Measurements from ENCODE around the gene PARP6.
A peak's percentile ranks its signal among the peaks of the same experiment; 100 is the strongest.

PARP6 gene, protein sequence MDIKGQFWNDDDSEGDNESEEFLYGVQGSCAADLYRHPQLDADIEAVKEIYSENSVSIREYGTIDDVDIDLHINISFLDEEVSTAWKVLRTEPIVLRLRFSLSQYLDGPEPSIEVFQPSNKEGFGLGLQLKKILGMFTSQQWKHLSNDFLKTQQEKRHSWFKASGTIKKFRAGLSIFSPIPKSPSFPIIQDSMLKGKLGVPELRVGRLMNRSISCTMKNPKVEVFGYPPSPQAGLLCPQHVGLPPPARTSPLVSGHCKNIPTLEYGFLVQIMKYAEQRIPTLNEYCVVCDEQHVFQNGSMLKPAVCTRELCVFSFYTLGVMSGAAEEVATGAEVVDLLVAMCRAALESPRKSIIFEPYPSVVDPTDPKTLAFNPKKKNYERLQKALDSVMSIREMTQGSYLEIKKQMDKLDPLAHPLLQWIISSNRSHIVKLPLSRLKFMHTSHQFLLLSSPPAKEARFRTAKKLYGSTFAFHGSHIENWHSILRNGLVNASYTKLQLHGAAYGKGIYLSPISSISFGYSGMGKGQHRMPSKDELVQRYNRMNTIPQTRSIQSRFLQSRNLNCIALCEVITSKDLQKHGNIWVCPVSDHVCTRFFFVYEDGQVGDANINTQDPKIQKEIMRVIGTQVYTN

DNA sequence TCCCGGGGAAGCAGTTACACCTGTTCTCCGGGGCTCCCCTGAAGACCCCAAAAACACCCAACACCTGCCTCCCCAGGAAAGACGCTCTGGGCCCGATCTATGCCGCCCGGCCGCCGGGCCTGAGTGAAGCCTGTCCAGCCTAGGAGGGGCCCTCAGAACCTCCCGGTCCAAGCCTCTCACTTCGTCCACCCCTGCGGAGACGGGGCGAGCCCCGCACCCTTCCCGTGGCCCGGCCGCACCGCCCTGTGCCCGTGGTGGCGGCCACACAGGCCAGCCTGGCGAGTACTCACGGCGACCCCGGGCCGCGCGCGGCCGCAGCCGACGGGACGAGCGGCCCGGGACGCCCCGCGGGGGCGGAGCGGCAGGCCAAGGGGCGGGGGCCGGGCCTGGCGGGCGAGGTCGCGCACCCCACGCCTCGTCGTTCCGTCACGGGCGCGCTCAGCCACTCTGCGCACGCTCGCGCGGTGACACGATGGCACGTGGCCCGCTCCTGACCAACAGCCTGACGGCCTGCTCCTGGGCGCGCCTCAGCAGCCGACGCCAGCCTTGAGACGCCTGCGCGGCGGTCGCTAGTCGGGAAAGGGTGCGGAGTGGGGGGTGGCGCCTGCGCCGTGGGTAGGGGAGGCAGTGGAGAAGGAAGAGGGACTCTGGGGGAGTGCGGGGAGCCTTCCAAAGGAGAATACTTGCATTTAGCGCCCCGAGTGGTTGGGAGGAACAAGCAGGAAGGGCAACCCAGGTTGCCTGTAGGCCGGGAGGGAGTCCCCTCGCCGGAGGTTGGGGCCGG lies at the start of gene PARP6:
Gene PARP6 (minus strand): TSS at position 342 of the 784 bp plus-strand sequence. CDS start 5,077 bp downstream, outside the sequence.
- Histone ChIP-seq H3K9me3 (ENCODE audit: control insufficient read depth, insufficient read depth, low read length) (no peaks in the 10 kb centered on the region), H3K27me3 (ENCODE audit: control insufficient read depth, insufficient read depth, low read length) (0 out of 2 replicates have a peak, but pooled peaks cover 7% of the 10 kb centered on the region), H3K27ac (ENCODE audit: low read depth, low read length) (peak within 1 kb of the TSS; percentile 73), H3K36me3 (ENCODE audit: control insufficient read depth, insufficient read depth, low read length) (peaks cover 17% of the 10 kb centered on the region), H3K4me3 (ENCODE audit: low read depth, low read length) (peak within 1 kb of the TSS; percentile 80), H3K4me1 (ENCODE audit: control insufficient read depth, insufficient read depth, low read length) (peaks cover 8% of the 10 kb centered on the region), H3K9ac (ENCODE audit: low read depth, low read length) (peak within 1 kb of the TSS; percentile 58)

DNA sequence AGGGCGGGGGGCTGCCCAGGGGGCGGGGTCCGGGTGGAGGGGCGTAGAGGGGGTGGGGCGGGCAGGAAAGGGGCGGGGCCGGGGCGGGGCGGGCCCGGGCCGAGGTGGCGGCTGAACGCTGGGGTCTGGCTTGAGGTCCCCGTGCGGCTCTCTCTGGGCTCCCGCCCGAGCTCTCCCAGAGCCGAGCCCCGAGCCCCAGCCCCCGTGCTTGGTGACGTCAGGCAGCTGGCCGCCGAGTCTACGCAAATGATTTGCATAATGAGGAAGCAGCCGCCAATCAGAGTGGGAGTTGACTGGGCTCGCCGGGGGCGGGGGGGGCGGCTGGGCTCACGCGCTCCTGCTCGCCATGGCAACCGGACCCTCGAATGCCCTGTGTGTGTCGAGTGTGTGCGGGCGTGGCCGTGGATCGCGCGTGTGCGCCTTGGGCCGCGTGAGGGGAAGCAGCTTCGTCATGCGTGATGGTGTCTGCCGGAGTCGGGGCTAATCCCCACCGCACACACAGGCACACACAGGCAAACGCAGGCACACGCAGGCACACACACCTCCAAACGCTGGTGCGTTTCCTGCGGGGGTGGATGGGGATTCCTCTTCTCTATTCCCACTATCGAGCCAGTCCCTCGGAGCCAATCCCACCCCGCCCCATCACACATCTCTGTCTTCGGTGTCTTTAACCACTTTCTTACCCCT lies 47.8 kb upstream of the PARP6 start, which contains the start of gene CELF6:
Gene CELF6 (minus strand): TSS at position 173 of the 687 bp plus-strand sequence. CDS start 283 bp downstream, outside the sequence.
- Histone ChIP-seq H3K4me1 (ENCODE audit: control insufficient read depth, insufficient read depth, low read length) (no peaks in the 10 kb centered on the region), H3K9ac (ENCODE audit: low read depth, low read length) (peak within 1 kb of the TSS; percentile 21; the same call in 1 of the 2 replicates), H3K4me3 (ENCODE audit: low read depth, low read length) (peak within 1 kb of the TSS; percentile 76)

DNA sequence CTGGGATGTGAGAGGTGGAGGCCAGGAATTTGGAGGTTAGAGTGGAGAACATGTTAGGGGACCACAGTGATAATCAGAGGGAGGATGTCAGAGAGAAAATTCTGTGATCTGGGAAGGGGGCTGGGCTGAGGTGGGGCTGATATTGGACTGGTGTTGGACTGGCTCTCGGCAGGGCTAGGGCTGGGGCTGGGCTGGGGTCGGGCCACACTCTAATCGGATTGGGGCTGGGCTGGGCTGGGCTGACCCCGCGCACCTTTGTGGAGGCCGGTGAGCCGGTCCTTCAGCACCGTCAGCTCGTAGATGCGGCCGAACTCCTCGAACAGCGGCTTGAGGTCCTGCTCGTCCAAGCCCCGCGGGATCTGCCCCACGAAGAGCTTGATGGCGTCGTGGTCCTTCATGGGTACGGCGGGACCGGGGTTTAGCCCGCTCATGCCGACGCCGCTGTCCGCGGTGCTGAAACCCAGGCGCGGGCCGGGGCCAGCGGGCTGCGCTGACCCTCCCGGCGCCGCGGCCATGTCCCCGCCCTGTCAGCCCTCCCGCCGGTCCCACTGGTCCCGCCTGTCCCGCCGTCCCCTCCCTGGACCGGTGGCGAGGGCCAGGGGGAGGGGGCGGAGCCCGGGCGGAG lies 47.1 kb upstream of the PARP6 start:
- peak overlapping the region; percentile 46 for H3K4me3 ChIP-seq (ENCODE audit: low read depth, low read length)
- no peak overlapping the region for H3K9ac ChIP-seq (ENCODE audit: low read depth, low read length)
- H3K27me3 ChIP-seq (ENCODE audit: control insufficient read depth, insufficient read depth, low read length), result peaks cover 44% of the 10 kb centered on the region
- no peaks in the 10 kb centered on the region for H3K36me3 ChIP-seq (ENCODE audit: control insufficient read depth, insufficient read depth, low read length)
- H3K27ac ChIP-seq (ENCODE audit: low read depth, low read length), result no peak overlapping the region
- H3K9me3 ChIP-seq (ENCODE audit: control insufficient read depth, insufficient read depth, low read length), result no peaks in the 10 kb centered on the region
- H3K4me1 ChIP-seq (ENCODE audit: control insufficient read depth, insufficient read depth, low read length), result no peaks in the 10 kb centered on the region

More for the DNA sequence above, 47.8 kb upstream of the PARP6 start, which contains the start of gene CELF6:
- H3K27me3 ChIP-seq (ENCODE audit: control insufficient read depth, insufficient read depth, low read length), result peaks cover 44% of the 10 kb centered on the region
- no peaks in the 10 kb centered on the region for H3K36me3 ChIP-seq (ENCODE audit: control insufficient read depth, insufficient read depth, low read length)
- peak within 1 kb of the TSS; percentile 50 for H3K27ac ChIP-seq (ENCODE audit: low read depth, low read length)
- no peaks in the 10 kb centered on the region for H3K9me3 ChIP-seq (ENCODE audit: control insufficient read depth, insufficient read depth, low read length)

DNA sequence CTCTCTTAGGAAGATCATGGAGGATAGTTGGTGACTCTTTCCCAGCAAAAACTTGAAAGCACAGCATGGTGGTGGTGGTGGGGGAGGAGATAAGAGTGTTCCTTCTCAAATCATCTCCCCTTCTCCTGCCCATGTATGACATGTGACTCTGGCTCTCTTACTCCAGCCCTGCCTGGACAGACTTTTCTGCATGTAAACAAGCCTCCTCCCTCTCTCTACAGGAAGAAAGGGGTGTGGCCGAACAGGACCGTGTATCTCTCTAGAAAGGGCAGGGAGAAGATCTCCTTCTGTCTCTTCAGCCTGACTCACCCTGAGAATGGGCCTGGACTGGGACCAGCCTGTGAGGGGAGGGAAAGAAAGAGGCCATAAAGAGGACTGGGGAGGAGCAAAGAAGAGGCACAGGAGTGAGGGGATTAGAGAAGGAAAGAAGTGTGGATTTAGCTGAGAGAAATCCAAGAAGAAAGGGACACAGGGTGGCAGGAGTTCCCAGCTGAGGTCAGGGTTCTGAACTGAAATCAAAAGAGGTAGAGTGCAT lies 46.1 kb upstream of the PARP6 start:
- no peak overlapping the region for H3K4me3 ChIP-seq (ENCODE audit: low read depth, low read length)
- no peak overlapping the region for H3K9ac ChIP-seq (ENCODE audit: low read depth, low read length)
- H3K36me3 ChIP-seq (ENCODE audit: control insufficient read depth, insufficient read depth, low read length), result no peaks in the 10 kb centered on the region
- H3K27ac ChIP-seq (ENCODE audit: low read depth, low read length), result no peak overlapping the region
- H3K4me1 ChIP-seq (ENCODE audit: control insufficient read depth, insufficient read depth, low read length), result no peaks in the 10 kb centered on the region
- no peaks in the 10 kb centered on the region for H3K9me3 ChIP-seq (ENCODE audit: control insufficient read depth, insufficient read depth, low read length)
- peaks cover 44% of the 10 kb centered on the region for H3K27me3 ChIP-seq (ENCODE audit: control insufficient read depth, insufficient read depth, low read length)

DNA sequence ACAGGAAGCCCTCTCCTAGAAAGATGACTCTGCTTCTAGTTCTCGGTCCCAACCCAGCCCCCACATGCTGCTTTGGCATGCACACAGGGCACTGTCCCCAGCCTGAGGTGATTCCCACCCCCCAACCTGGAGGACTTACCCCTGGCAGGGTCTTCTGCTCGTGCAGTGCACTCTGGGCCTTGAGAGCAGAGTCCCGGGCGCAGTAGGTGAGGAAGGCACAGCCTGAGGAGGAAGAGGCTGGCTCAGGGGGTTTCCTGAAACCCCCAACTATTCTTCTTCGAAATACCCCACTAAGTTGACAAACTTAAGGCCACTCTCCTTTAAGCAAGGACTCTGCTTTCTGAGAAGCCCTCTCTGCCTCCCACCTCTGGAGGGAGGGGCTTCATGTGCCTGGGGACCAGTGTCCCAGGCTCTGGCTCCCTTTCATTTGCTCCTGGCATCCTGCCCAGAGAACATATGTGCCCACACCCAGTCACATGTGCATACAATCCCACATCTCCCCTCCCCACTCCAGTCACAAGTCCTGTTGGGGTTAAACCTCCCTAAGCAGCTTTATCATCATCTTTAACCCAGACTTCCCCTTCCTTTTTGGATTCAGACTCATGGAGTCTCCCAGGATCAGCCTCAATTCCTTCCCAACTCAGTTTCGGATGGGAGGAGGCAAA lies 43.5 kb upstream of the PARP6 start:
- Histone ChIP-seq H3K9me3 (ENCODE audit: control insufficient read depth, insufficient read depth, low read length) (no peaks in the 10 kb centered on the region), H3K27me3 (ENCODE audit: control insufficient read depth, insufficient read depth, low read length) (peaks cover 37% of the 10 kb centered on the region), H3K36me3 (ENCODE audit: control insufficient read depth, insufficient read depth, low read length) (no peaks in the 10 kb centered on the region), H3K4me3 (ENCODE audit: low read depth, low read length) (no peak overlapping the region), H3K9ac (ENCODE audit: low read depth, low read length) (no peak overlapping the region), H3K4me1 (ENCODE audit: control insufficient read depth, insufficient read depth, low read length) (no peaks in the 10 kb centered on the region), H3K27ac (ENCODE audit: low read depth, low read length) (no peak overlapping the region)

DNA sequence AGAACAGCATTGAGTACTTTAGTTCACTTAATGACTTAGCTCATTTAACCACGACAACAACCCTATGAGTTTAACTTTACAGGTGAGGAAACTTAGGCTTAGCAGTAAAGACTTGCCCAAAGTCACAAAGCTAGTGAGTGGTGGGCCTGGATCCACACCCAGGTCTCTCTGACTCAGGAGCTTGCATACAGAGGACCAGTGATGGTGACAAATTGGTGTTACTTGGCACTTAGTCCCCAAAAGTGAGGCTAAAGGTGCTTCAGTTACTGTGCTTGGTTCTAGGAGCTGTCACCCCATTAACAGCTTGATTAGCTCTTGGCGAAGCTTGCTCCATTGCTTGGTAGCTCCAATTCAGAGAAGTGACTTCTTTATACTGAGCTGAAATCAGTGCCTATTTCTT lies 41.5 kb upstream of the PARP6 start:
- H3K27ac ChIP-seq (ENCODE audit: low read depth, low read length), result no peak overlapping the region
- no peaks in the 10 kb centered on the region for H3K36me3 ChIP-seq (ENCODE audit: control insufficient read depth, insufficient read depth, low read length)
- no peak overlapping the region for H3K9ac ChIP-seq (ENCODE audit: low read depth, low read length)
- peaks cover 27% of the 10 kb centered on the region for H3K27me3 ChIP-seq (ENCODE audit: control insufficient read depth, insufficient read depth, low read length)
- no peak overlapping the region for H3K4me3 ChIP-seq (ENCODE audit: low read depth, low read length)
- H3K4me1 ChIP-seq (ENCODE audit: control insufficient read depth, insufficient read depth, low read length), result no peaks in the 10 kb centered on the region
- no peaks in the 10 kb centered on the region for H3K9me3 ChIP-seq (ENCODE audit: control insufficient read depth, insufficient read depth, low read length)

DNA sequence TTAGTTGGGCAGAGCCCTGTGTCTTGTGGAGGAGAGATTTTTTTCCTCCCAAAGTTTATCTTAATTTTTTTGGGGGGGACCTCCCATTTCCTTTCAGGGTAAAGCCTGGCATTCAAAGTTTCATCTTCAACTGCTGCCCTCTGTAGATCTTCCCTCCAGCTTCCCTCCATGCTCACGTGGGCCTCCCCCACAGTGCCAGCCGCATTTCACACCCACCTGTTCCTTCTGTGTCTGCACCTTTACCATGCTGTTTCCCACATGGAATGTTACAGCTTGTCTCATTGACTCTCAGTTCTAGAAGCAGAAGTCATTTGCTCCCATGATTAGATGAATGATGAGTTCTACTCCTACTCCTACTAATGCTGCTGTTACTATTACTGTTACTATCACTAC lies 41.1 kb upstream of the PARP6 start:
- no peak overlapping the region for H3K4me3 ChIP-seq (ENCODE audit: low read depth, low read length)
- H3K27ac ChIP-seq (ENCODE audit: low read depth, low read length), result no peak overlapping the region
- peaks cover 22% of the 10 kb centered on the region for H3K27me3 ChIP-seq (ENCODE audit: control insufficient read depth, insufficient read depth, low read length)
- H3K9me3 ChIP-seq (ENCODE audit: control insufficient read depth, insufficient read depth, low read length), result no peaks in the 10 kb centered on the region
- H3K36me3 ChIP-seq (ENCODE audit: control insufficient read depth, insufficient read depth, low read length), result no peaks in the 10 kb centered on the region
- H3K4me1 ChIP-seq (ENCODE audit: control insufficient read depth, insufficient read depth, low read length), result no peaks in the 10 kb centered on the region
- no peak overlapping the region for H3K9ac ChIP-seq (ENCODE audit: low read depth, low read length)

DNA sequence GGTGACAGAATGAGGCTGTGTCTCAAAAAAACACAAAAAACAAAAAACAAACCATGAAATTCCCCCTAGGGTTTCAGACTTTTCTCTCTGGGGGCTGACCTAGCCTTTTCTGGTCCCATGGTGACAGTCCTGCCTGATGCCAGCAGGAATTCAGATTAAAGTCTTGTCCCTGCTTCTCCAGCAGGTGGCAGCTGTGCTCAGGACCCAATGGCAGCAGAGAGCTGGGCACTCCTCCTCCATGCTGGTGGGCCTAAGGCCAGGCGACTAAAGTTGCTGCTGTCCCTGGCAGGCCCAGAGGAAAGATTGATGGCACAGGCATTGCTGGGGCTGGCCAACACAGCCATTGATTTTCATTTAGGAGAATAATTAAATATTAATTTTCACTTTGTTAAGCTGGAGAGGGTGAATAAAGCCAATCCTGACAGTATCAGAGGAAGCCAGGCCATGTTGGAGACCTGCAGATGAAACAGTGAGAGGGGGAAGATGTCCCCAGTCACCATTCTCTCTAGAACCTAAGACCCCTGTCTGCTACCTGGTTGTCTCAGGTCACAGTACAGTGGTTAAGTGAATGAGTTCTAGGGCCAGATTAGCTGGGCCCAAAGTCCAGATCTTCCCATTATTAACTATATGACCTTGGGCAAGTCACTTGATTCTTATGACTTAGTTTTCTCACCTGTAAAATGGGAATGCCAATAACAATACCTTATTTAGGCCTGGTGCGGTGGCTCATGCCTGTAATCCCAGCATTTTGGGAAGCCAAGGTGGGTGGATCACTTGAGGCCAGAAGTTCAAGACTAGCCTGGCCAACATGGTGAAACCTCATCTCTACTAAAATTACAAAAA lies 40.5 kb upstream of the PARP6 start:
- H3K36me3 ChIP-seq (ENCODE audit: control insufficient read depth, insufficient read depth, low read length), result no peaks in the 10 kb centered on the region
- no peaks in the 10 kb centered on the region for H3K4me1 ChIP-seq (ENCODE audit: control insufficient read depth, insufficient read depth, low read length)
- no peak overlapping the region for H3K9ac ChIP-seq (ENCODE audit: low read depth, low read length)
- peaks cover 16% of the 10 kb centered on the region for H3K27me3 ChIP-seq (ENCODE audit: control insufficient read depth, insufficient read depth, low read length)
- H3K4me3 ChIP-seq (ENCODE audit: low read depth, low read length), result no peak overlapping the region
- H3K9me3 ChIP-seq (ENCODE audit: control insufficient read depth, insufficient read depth, low read length), result no peaks in the 10 kb centered on the region
- no peak overlapping the region for H3K27ac ChIP-seq (ENCODE audit: low read depth, low read length)

DNA sequence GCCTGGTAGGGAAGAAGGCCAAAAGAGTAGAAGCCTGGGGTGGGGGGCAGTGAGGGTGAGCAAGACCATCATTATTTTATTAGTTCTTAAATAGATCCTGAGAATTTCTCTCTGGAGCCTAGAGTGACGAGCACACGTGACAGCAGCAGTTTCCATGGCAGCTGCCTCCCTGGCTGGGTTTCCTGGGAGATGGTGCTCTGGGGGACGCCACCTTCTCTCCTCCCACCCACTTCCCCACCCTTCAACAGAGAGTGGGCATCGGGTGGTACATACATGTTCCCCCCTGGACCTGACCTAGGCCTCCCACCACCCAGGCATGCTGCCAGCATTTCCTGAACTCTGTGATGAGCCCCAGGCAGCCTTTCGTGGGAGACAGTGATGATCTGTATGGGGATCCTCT lies 34.7 kb upstream of the PARP6 start:
- H3K9ac ChIP-seq (ENCODE audit: low read depth, low read length), result no peak overlapping the region
- no peak overlapping the region for H3K27ac ChIP-seq (ENCODE audit: low read depth, low read length)

More for the DNA sequence above, 34.7 kb upstream of the PARP6 start:
- Histone ChIP-seq H3K4me3 (ENCODE audit: low read depth, low read length) (no peak overlapping the region), H3K9me3 (ENCODE audit: control insufficient read depth, insufficient read depth, low read length) (no peaks in the 10 kb centered on the region), H3K27me3 (ENCODE audit: control insufficient read depth, insufficient read depth, low read length) (no peaks in the 10 kb centered on the region), H3K4me1 (ENCODE audit: control insufficient read depth, insufficient read depth, low read length) (no peaks in the 10 kb centered on the region), H3K36me3 (ENCODE audit: control insufficient read depth, insufficient read depth, low read length) (no peaks in the 10 kb centered on the region)

Data from HUES48 (cell line).